Bladder microvascular endothelial cell (primary cell): ENCODE results near the gene OR13C9. TPM values are rescaled to one million over a fixed set of nuclear protein-coding genes. Genes with fewer than 3 reads are reported as not detected.

Experiments
- total RNA-seq: library from RNA; depleted of rRNA; stranded (reverse); fragments of >200 nt; gene quantifications from 2 replicates; pipeline ENCODE4 v1.2.3, GENCODE V29; 2014

The OR13C9 gene, protein sequence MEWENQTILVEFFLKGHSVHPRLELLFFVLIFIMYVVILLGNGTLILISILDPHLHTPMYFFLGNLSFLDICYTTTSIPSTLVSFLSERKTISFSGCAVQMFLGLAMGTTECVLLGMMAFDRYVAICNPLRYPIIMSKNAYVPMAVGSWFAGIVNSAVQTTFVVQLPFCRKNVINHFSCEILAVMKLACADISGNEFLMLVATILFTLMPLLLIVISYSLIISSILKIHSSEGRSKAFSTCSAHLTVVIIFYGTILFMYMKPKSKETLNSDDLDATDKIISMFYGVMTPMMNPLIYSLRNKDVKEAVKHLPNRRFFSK
- total RNA-seq, result not detected in 2 replicates

DNA sequence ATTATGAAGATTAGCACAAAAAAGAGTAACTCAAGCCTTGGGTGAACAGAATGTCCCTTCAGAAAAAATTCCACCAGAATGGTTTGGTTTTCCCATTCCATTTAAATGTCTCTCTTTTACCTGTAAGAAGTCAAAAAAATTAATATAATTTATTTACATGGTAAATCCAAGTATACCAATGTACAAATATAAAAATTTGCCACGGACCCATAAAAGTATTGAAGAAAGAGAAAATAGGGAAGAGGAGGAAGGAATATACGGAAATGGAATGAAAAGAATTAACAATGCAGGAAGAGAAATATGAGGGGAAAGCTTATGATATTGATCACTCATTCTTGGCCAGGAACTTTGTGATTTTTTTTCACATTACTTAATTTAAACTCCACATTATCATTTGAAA, at the start of gene OR13C9:
Gene OR13C9 (minus strand): TSS at position 101 of the 400 bp plus-strand sequence. CDS start 0 bp downstream, at position 101.

DNA sequence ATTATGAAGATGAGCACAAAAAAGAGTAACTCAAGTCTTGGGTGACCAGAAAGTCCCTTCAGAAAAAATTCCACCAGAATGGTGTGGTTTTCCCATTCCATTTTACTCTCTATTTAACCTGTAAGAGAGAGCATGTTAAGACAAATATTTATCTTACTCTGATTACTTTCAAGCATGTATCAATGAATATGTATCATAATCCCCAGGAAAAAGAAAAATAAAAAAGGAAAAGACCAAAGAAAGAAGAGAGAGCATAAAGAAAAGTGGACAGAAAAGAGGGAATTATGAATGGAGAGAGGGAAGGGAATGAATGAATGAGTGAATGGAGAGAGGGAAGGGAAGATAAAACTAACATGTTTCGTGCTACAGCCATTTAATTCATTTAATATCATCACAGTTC, 12.5 kb downstream of the OR13C9 start, which contains the start of gene OR13C2:
Gene OR13C2 (minus strand): TSS at position 101 of the 400 bp plus-strand sequence. CDS start 0 bp downstream, at position 101.

GRCh38 chr9:104599313-104599712, 18.7 kb downstream of the OR13C9 start, which contains the start of gene OR13C5:
Gene OR13C5 (minus strand): TSS chr9:104599413. CDS start chr9:104599413, 0 bp downstream.

GRCh38 chr9:104568868-104569267, 49.1 kb downstream of the OR13C9 start, which contains the start of gene OR13C8:
Gene OR13C8 (plus strand): TSS chr9:104569168. CDS start chr9:104569168, 0 bp downstream.

Other genes with a start within 250 kb of the OR13C9 start
- gene OR13F1, start 113.9 kb downstream of the OR13C9 start, total RNA-seq, result not detected in 2 replicates
- 0.16 TPM in 1 of 2 replicates, not detected in the other for gene OR13C4, start 91.0 kb downstream of the OR13C9 start, total RNA-seq
- not detected in 2 replicates for gene OR13C3, start 81.3 kb downstream of the OR13C9 start, total RNA-seq
- not detected in 2 replicates for gene OR13C8, start 49.0 kb downstream of the OR13C9 start, total RNA-seq
- gene OR13C5, start 18.8 kb downstream of the OR13C9 start, total RNA-seq, result not detected in 2 replicates
- gene OR13C2, start 12.6 kb downstream of the OR13C9 start, total RNA-seq, result not detected in 2 replicates
- gene OR13D1, start 76.3 kb upstream of the OR13C9 start, total RNA-seq, result not detected in 2 replicates
- gene NIPSNAP3A, start 129.5 kb upstream of the OR13C9 start, total RNA-seq, result 31.8 and 38.4 TPM in 2 replicates
- gene NIPSNAP3B, start 145.9 kb upstream of the OR13C9 start, total RNA-seq, result 0.57 and 1.9 TPM in 2 replicates